ENCODE results near the gene SPG21. TPM values are rescaled to one million over a fixed set of nuclear protein-coding genes. Genes with fewer than 3 reads are reported as not detected.

SPG21 gene
- total RNA-seq, 3 donors from 2014 or later, result 91.5 to 109 (median 92.8) TPM

DNA sequence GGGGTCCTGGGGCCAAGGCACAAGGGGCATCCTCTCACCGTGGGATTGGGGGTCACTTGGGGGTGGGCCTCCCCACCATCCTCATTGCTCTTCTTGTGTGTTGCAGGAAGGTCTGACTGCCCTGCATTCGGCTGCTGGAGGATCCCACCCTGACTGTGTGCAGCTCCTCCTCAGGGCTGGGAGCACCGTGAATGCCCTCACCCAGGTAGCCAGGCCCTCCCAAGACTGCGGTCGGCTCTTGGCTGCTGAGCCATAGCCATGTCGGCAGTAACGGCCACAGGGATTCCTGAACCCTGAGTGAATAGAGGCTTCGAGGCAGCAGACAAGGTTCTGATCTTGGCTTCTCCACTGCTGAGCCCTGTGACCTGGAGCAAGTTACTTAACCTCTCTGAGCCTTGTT, 58.3 kb downstream of the SPG21 start:
- no peaks in the 10 kb centered on the region for H3K9me3 ChIP-seq
- intact Hi-C loops (cut with DNase I; ENCODE audit: low total_unique reads), result no loop called here
- H3K27me3 ChIP-seq, result no peaks in the 10 kb centered on the region
- H3K27ac ChIP-seq, result no peak overlapping the region
- no peak overlapping the region for H3K4me3 ChIP-seq
- no peaks in the 10 kb centered on the region for H3K36me3 ChIP-seq
- TF ChIP-seq POLR2AphosphoS5 (IDR thresholded peaks at IDR 0.05) (no peak), POLR2A (IDR thresholded peaks at IDR 0.05) (no peak)
- H3K4me1 ChIP-seq, result no peaks in the 10 kb centered on the region
- no peak for DNase-seq (ENCODE audit: low spot score in 2 of 2)

DNA sequence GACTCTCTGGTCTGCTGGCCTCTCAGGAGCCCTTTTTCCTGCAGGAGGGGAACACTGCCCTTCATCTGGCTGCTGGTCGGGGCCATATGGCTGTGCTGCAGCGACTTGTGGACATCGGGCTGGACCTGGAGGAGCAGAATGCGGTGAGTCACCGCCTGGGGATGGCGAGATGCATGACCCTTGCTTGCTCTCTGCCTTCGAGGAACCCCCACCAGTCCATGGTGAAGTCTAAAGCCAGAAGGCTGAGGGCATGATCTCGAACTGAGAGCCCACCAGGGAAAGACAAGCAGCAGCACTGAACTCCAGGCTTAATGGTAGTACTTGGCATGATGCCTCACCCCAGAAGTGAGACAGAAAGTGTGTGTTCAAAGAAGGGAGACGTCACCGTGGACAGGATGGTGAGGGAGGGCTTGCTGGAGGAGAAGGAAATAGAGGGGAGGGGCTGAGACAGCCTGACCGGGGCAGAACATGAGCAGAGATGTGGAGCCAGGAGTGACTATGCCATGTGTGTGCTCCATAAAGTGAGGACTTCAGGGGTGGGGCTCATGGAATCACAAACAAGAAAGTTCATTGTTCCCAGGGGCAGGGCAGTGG, 58.8 kb downstream of the SPG21 start:
- no peak overlapping the region for H3K4me3 ChIP-seq
- TF ChIP-seq CTCF (IDR thresholded peaks at IDR 0.05) (no peak), POLR2A (IDR thresholded peaks at IDR 0.05) (no peak), POLR2AphosphoS5 (IDR thresholded peaks at IDR 0.05) (no peak)
- intact Hi-C loops (cut with DNase I; ENCODE audit: low total_unique reads), result no loop called here
- H3K27me3 ChIP-seq, result no peaks in the 10 kb centered on the region
- no peaks in the 10 kb centered on the region for H3K36me3 ChIP-seq
- H3K4me1 ChIP-seq, result no peaks in the 10 kb centered on the region
- H3K9me3 ChIP-seq, result no peaks in the 10 kb centered on the region
- no peak overlapping the region for H3K27ac ChIP-seq
- no peak for DNase-seq (ENCODE audit: low spot score in 2 of 2)

- no peaks in the 10 kb centered on the region for H3K4me1 ChIP-seq
- TF ChIP-seq POLR2AphosphoS5 (IDR thresholded peaks at IDR 0.05) (no peak), POLR2A (IDR thresholded peaks at IDR 0.05) (no peak), CTCF (IDR thresholded peaks at IDR 0.05) (no peak)
- intact Hi-C loops (cut with DNase I; ENCODE audit: low total_unique reads), result no loop called here
- H3K27me3 ChIP-seq, result no peaks in the 10 kb centered on the region
- H3K36me3 ChIP-seq, result no peaks in the 10 kb centered on the region
- no peak overlapping the region for H3K27ac ChIP-seq
- H3K9me3 ChIP-seq, result no peaks in the 10 kb centered on the region
- H3K4me3 ChIP-seq, result no peak overlapping the region
- no peak for DNase-seq (ENCODE audit: low spot score in 2 of 2)
Observed at GRCh38 chr15:64930019-64930652, 59.6 kb downstream of the SPG21 start.

GRCh38 chr15:64928626-64929220, 61.0 kb downstream of the SPG21 start:
- H3K27ac ChIP-seq, result no peak overlapping the region
- no peaks in the 10 kb centered on the region for H3K36me3 ChIP-seq
- no peaks in the 10 kb centered on the region for H3K27me3 ChIP-seq
- no peaks in the 10 kb centered on the region for H3K9me3 ChIP-seq
- H3K4me1 ChIP-seq, result no peaks in the 10 kb centered on the region
- no peak for DNase-seq (ENCODE audit: low spot score in 2 of 2)
- intact Hi-C loops (cut with DNase I; ENCODE audit: low total_unique reads), result no loop called here
- TF ChIP-seq POLR2A (IDR thresholded peaks at IDR 0.05) (no peak), CTCF (IDR thresholded peaks at IDR 0.05) (no peak), POLR2AphosphoS5 (IDR thresholded peaks at IDR 0.05) (no peak)
- no peak overlapping the region for H3K4me3 ChIP-seq

DNA sequence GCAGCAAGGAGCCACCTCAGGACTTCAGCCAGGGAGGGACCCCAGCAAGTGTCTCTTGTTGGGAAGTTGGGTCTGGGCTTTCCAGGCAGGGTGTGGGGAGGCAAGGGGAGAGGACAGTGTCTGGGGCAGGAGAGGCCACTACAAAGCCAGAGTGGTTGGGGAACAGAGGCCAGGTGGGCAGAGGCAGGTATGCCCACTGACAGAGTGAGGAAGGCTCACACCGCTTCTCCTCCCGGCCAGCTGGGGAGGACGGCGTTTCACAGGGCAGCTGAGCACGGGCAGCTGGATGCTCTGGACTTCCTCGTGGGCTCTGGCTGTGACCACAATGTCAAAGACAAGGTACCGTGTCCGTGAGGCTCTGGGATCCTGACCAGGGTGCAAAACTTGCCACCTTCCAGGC, 63.1 kb downstream of the SPG21 start:
- no peak overlapping the region for H3K27ac ChIP-seq
- intact Hi-C loops (cut with DNase I; ENCODE audit: low total_unique reads), result no loop called here
- H3K4me1 ChIP-seq, result no peaks in the 10 kb centered on the region
- no peaks in the 10 kb centered on the region for H3K27me3 ChIP-seq
- DNase-seq (ENCODE audit: low spot score in 2 of 2), result no peak
- no peaks in the 10 kb centered on the region for H3K36me3 ChIP-seq
- no peak overlapping the region for H3K4me3 ChIP-seq
- no peaks in the 10 kb centered on the region for H3K9me3 ChIP-seq
- TF ChIP-seq POLR2A (IDR thresholded peaks at IDR 0.05) (no peak), CTCF (IDR thresholded peaks at IDR 0.05) (no peak), POLR2AphosphoS5 (IDR thresholded peaks at IDR 0.05) (no peak)

Data from breast epithelium (tissue), 4 donors.